T-helper 1 cell treated with Interleukin-12 subunit alpha and Interleukin-12 subunit beta and Interleukin-4 antibody, amounts not matched to agents 30 ng/mL and 1 ng/mL, for 36 hours (primary cell): ENCODE results near the gene ARHGAP26. TPM values are rescaled to one million over a fixed set of nuclear protein-coding genes. Genes with fewer than 3 reads are reported as not detected.

Source experiments
- intact Hi-C: fragments of 100-400 bp; cut with micrococcal nuclease; formaldehyde crosslinking; loops from one replicate; pipeline ENCODE4 v1.15.1; 2024
- total RNA-seq: library from RNA; stranded (reverse); gene quantifications from 2 replicates; pipeline ENCODE4 v1.2.3, GENCODE V29; 2022

The ARHGAP26 gene
- total RNA-seq, 1 donor from 2014 or later = 31.8 TPM

- intact Hi-C loops = loop anchor here (1.0 to 2.0 kb wide), 4 partner anchors 13 to 84 kb away; partner anchors contain the start of gene ARHGAP26
Measured at GRCh38 chr5:142782976-142783530, 12.9 kb downstream of the ARHGAP26 start.

- intact Hi-C loops = loop anchor here (1.0 to 2.0 kb wide), 4 partner anchors 13 to 84 kb away; partner anchors contain the start of gene ARHGAP26
Measured at GRCh38 chr5:142783601-142784341, 13.6 kb downstream of the ARHGAP26 start.

GRCh38 chr5:142784401-142784955, 14.3 kb downstream of the ARHGAP26 start:
- intact Hi-C loops = no loop called here

- intact Hi-C loops = no loop called here
Measured at GRCh38 chr5:142785206-142785605, 15.0 kb downstream of the ARHGAP26 start.

GRCh38 chr5:142789206-142789605, 19.0 kb downstream of the ARHGAP26 start:
- intact Hi-C loops = no loop called here

GRCh38 chr5:142792012-142792864, 22.1 kb downstream of the ARHGAP26 start:
- intact Hi-C loops = no loop called here

- intact Hi-C loops = no loop called here
Measured at GRCh38 chr5:142792865-142793232, 22.7 kb downstream of the ARHGAP26 start.

GRCh38 chr5:142794537-142794936, 24.4 kb downstream of the ARHGAP26 start:
- intact Hi-C loops = no loop called here

- intact Hi-C loops = no loop called here
Measured at GRCh38 chr5:142795251-142795650, 25.1 kb downstream of the ARHGAP26 start.

- intact Hi-C loops = no loop called here
Measured at GRCh38 chr5:142796492-142797109, 26.4 kb downstream of the ARHGAP26 start.

GRCh38 chr5:142797420-142797819, 27.2 kb downstream of the ARHGAP26 start:
- intact Hi-C loops = no loop called here

- intact Hi-C loops = no loop called here
Measured at GRCh38 chr5:142798099-142798770, 28.1 kb downstream of the ARHGAP26 start.

- intact Hi-C loops = loop anchor here (1.0 to 10.0 kb wide), 7 partner anchors 18 to 604 kb away; partner anchors contain the start of genes ARHGAP26 and NR3C1
Measured at GRCh38 chr5:142800776-142801494, 30.8 kb downstream of the ARHGAP26 start.

- intact Hi-C loops = loop anchor here (1.0 to 10.0 kb wide), 5 partner anchors 26 to 603 kb away; partner anchors contain the start of genes ARHGAP26 and NR3C1
Measured at GRCh38 chr5:142801495-142801871, 31.3 kb downstream of the ARHGAP26 start.

- intact Hi-C loops = loop anchor here (10.0 kb wide), 1 partner anchor 601 kb away; the partner anchor contains the start of gene NR3C1
Measured at GRCh38 chr5:142803428-142804125, 33.4 kb downstream of the ARHGAP26 start.

- intact Hi-C loops = loop anchor here (10.0 kb wide), 1 partner anchor 599 kb away; the partner anchor contains the start of gene NR3C1
Measured at GRCh38 chr5:142805339-142805738, 35.2 kb downstream of the ARHGAP26 start.

GRCh38 chr5:142806841-142807267, 36.7 kb downstream of the ARHGAP26 start:
- intact Hi-C loops = loop anchor here (10.0 kb wide), 1 partner anchor 598 kb away; the partner anchor contains the start of gene NR3C1

GRCh38 chr5:142807372-142807911, 37.3 kb downstream of the ARHGAP26 start:
- intact Hi-C loops = loop anchor here (10.0 kb wide), 1 partner anchor 597 kb away; the partner anchor contains the start of gene NR3C1
